T-helper 1 cell (primary cell): ENCODE results near the gene DYNLT4.
A peak's percentile ranks its signal among the peaks of the same experiment; 100 is the strongest.
"Not testable (repeated sequence)": the region's sequence is repeated elsewhere in the genome, so short reads cannot be mapped to it uniquely, and the experiment has no call there.

Experiments used
- DNase-seq, 5 donors: peaks; one replicate each; pipeline ENCODE4 v3.0.0-alpha.2; 2012 to 2020

DYNLT4 gene

DNA sequence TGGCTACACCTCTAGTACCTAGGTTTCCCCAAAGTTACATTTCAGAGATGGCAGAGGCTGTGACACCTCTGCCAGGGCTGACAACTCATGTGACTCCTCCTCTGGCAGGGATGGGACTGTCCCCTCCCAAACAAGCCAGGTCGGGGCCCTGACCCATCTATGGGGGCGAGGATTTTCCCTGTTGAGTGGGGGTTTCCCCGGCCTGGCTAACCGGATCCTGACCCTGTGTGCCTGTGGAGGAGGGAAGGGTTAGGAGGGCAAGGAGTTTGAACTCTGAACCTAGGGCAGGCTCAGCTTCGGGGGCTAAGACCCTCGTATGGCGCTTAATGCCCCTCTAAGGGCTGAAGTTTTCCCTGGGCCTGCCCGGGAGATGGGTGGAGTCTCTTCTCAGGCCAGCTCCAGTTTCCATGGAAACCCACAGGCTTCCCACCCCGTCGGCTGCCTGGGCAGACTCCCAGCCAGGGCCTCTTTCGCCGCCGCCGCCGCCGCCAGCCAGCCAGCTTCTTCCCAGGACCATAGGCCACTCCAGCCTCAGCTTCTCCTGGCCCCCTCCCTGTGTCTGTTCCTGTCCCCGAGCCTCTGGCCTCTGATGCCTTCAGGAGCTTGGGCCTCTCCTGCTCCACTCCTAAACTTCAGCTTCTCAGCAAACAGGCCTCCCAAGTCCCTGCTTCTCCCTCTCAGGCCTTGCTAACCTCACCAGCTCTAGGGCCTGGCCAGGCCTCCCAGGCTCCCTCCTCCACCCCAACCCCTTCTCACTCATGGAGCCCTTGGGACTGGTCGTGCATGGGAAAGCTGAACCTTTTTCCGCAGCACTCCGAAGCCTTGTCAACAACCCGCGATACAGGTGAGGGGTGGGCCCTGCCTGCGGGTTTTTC lies 1.1 kb upstream of the DYNLT4 start, which contains the start of gene BTBD19:
TSS of gene BTBD19 (plus strand) at position 461 of the 875 bp plus-strand sequence. CDS start at position 759, 298 bp downstream.
- DNase-seq, result peak; percentile 48 to 68 (median 61)

DNA sequence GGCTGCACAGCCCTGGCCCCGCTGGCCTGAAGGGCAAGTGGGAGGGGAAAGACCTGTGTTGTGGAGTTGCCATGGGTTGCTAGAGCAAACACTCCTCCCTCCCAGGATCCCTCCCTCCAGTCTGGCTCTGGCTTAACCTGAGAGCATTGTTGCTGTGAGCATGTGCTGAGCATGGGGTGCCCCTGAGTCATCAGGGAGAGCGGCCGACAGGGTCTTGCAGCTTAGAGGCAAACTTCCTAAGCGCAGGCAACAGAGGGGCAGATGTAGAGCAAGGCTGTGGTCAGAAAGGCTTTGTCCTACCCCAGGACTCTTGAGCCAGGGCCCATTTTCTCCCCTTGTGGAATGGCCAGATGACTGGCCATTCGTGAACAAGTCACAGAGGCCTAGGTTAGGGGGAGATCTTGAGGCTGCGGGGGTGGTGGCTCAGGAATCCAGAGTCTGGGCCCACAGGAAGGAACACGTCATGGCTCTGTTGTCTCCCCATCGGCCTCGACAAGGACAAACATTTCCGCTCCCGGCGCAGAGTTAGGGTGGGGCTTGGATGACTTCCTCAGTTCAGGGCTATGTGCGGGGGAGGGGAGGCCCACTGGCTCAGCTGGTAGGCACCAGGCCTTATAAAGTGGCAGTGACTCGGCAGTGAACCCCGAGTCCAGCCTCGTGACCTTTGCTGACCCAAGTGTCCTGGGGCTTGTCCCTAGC lies 362 bp upstream of the DYNLT4 start:
- peak; percentile 85 to 94 (median 88) for DNase-seq

DNA sequence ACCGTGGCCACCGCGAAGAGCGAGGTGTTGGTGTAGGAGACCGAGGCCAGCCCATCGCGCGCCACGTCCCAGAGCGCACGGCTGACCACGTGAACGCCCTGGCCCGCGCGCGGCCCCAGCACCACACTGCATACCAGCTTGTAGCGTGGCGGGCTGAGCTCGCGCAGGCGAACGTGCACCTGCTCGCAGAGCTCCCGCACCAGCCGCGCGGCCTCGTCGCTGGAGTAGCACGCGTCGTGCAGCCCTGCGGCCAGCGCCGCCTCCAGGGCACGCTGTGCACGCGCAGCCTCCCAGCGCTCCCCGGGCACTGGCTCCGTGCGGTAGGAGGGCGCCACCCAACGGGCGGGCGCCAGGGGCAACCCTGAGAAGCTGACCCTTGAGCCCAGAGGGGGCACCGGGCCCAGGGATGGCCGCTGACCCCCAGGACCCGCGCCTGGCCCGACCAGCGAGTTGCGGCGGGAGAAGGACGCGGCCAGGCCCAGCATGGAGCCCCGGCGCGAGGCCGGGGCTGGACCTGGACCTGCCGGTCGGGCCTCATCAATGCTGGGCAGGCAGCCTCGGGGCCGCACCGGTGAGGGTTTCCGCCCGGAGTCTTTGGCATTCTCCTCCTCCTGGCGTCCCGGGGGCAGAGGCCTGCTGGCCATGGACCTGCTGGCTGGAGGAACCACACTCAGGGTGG lies 987 bp downstream of the DYNLT4 start:
- DNase-seq, result peak in 2 of 5 donors; percentile 38 to 47

DNA sequence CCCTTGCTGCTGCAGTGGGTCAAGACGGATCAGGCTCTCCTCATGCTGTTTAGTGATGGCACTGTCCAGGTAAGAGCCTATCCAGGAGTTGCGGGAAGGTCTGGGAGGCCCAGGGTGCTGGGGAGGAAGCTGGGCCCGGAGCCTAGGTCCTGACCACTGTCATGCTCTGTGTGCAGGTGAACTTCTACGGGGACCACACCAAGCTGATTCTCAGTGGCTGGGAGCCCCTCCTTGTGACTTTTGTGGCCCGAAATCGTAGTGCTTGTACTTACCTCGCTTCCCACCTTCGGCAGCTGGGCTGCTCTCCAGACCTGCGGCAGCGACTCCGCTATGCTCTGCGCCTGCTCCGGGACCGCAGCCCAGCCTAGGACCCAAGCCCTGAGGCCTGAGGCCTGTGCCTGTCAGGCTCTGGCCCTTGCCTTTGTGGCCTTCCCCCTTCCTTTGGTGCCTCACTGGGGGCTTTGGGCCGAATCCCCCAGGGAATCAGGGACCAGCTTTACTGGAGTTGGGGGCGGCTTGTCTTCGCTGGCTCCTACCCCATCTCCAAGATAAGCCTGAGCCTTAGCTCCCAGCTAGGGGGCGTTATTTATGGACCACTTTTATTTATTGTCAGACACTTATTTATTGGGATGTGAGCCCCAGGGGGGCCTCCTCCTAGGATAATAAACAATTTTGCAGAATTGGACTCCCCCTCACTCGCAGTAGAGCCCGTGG lies 1.7 kb downstream of the DYNLT4 start:
- peak in 1 of 5 donors; percentile 21 for DNase-seq

DNA sequence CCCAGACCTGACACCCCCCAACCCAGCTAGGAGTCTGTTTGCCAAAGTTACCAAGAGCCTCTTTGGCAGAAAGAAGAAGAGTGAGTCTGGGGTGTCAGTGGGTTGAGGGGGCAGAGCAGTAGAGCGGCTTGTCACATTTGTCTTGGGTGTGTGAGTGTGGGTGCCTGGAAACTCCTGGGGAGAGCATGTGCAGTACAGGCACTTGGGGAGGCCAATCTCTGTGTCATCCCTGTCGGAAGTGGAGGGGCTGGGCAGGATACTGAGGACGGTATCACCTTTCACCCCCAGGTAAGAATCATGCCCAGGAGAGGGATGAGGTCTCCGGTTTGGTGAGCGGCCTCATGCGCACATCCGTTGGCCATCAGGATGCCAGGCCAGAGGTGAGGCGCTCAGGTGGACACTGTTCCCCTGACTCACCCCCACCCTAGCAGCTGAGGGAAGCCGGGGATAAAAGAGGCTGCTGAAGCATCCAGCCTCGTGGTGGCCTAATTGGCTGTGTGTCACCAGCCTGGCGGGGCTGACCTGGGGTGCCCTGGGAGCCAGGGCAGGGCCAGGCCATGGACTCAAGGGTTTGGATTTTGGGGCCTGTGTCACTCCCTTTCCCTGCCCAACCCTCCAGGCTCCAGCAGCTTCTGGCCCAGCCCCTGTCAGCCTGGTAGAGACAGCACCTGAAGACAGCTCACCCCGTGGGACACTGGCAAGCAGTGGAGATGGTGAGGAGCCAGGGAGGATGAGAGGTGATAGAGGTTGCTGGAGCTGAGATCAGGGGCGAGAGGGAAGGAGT lies 3.6 kb downstream of the DYNLT4 start:
- DNase-seq, result no peak

DNA sequence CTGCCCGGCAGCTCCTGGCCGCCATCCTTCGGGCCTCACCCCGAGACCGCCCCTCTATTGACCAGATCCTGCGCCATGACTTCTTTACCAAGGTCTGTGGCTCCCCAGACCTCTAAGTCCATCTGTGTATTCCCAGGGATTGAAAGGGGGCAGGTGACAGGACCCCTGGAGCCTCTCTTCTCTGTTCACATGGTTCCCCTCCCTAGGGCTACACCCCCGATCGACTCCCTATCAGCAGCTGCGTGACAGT lies 4.2 kb downstream of the DYNLT4 start:
- no peak for DNase-seq

DNA sequence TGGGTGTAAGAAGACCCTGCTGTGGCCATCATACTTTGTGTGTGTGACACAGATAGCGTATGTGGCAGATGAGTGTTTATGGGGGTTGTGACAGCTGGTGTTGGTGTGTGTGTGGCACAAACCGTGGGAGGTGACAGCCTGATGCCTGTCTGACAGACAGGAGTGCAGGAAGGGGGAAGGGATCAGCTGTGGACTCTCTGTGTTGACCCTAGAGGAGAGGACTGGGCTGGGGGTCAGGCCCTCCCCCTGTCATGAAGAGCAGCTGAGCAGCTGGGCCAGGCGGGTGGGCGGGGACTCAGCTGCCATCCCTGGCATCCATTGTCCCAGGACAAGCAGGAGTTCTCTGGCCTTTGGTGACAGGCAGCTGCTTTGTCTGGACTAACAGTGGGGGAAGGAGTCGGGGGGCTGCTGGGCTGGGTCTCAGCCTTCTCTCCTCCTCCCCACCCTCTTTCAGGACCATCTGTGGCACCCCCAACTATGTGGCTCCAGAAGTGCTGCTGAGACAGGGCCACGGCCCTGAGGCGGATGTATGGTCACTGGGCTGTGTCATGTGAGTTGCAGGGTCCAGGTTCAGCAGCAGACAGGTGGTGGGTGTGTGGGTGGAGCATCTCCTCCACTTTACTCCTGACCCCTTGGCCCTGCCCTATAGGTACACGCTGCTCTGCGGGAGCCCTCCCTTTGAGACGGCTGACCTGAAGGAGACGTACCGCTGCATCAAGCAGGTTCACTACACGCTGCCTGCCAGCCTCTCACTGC lies 4.7 kb downstream of the DYNLT4 start:
- DNase-seq, result no peak

DNA sequence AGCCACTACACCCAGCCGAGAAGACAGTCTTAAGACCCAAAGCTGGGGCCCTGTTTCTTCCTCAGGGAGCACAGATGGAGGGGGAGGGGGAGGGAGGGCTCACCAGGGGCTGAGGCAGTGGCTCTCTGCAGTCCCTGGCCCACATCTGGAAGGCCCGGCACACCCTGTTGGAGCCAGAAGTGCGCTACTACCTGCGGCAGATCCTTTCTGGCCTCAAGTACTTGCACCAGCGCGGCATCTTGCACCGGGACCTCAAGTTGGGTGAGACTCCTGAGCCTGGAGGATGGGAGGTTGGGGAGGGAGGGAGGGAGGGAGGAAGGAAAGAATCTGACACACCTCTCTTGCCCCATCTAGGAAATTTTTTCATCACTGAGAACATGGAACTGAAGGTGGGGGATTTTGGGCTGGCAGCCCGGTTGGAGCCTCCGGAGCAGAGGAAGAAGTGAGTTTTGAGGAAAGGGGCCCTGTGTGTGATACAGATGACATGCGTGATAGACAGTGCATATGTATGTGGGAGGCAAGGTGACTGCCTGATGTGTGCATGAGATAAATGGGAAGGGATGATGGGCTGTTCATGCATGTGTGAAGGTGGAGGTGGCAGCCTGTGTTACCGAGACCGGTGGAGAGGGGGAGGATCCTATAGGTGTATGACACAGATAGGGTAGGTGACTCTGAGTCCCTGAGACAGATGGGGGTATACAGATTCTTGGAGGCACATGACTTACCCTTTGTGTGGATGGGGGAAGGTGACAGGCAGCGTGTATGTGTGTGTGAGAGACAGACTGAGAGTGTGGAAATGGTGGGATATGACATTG lies 5.5 kb downstream of the DYNLT4 start:
- DNase-seq, result peak in 1 of 5 donors; percentile 42

DNA sequence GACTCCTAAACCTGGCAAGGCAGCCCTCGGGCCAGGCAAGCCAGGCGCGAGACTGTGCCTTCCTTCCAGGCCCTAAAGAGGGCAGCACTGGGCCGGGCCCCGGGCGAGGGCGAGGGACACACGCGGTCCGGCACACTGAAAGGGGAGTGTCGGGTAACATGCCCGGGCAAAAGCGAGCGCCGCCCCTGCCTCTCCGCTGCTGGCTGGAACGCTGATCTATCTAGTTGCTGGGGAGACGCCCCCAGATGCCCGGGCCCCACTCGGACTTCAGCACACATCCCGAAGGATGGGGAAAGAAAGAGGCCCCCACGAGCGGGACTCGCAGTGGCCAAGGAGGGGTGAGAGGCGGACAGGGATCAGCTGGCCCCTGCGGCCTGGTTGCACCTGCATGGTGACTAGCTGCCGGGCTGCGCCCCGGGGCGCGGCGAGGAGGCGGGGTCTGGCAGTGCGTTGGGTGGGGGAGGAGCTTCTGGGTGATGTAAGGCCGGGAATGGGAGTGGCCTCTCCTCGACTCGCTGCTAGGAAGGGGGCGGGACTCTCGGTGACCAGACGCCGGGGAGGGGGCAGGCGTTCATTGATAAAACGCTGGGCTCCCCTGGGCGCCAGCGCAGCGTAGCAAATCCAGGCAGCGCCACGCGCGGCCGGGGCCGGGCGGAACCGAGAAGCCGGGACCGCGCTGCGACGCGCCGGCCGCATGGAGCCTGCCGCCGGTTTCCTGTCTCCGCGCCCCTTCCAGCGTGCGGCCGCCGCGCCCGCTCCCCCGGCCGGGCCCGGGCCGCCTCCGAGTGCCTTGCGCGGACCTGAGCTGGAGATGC lies 7.2 kb downstream of the DYNLT4 start, which contains the start of gene PLK3:
TSS of gene PLK3 (plus strand) at position 608 of the 815 bp plus-strand sequence. CDS start at position 695, 87 bp downstream.
- DNase-seq, result peak; percentile 98 to 99 (median 99)

DNA sequence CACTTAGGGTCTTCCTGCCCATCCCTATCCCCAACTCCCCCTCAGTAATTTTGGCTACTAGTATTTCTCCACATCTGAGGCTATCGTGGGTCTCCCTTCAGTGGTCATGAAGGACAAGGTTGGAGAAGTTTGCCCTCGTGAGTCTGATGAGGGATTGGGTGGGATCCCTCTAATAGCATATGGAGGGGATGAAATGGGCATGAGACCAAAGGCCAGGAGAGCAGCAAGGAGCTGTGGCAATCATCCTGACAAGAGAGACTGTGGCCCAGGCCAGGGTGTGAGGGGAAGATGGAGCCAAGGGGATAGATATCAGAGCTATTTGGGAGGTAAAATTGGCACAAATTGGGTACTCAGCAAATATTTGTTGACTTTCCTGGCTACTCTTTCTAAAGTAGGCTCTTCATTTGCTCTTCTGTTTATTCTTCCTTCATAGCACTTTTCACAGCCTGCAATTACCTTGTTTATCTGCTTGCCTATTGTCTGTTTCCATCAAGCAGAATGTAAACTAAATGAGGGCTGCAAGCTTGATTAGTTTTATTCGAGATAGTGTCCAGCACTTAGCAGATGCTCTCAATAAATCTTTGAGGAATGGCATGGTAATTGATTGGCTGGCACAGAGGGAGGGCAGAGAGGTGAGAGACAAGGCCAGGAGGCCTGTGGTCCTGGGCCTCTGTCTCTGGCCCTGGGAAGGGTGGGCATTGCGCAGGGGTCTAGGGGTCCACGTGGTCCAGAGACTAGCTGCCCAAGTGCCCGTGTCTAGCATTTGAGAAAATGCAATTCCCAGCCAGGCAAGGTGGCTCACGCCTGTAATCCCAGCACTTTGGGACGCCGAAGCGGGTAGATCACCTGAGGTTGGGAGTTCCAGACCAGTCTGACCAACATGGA lies 8.4 kb downstream of the DYNLT4 start:
- DNase-seq, result no peak

DNA sequence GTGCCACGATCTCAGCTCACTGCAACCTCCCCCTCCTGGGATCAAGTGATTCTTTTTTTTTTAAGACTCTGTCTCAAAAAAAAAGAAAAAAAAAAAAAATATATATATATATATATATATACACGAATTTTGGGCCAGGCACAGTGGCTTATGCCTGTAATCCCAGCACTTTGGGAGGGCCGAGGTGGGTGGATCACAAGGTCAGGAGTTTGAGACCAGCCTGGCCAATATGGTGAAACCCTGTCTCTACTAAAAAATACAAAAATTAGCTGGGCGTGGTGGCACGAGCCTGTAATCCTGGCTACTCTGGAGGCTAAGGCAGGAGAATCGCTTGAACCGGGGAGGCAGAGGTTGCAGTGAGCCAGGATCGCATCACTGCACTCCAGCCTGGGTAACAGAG lies 9.3 kb downstream of the DYNLT4 start:
- DNase-seq, result not testable (repeated sequence)

DNA sequence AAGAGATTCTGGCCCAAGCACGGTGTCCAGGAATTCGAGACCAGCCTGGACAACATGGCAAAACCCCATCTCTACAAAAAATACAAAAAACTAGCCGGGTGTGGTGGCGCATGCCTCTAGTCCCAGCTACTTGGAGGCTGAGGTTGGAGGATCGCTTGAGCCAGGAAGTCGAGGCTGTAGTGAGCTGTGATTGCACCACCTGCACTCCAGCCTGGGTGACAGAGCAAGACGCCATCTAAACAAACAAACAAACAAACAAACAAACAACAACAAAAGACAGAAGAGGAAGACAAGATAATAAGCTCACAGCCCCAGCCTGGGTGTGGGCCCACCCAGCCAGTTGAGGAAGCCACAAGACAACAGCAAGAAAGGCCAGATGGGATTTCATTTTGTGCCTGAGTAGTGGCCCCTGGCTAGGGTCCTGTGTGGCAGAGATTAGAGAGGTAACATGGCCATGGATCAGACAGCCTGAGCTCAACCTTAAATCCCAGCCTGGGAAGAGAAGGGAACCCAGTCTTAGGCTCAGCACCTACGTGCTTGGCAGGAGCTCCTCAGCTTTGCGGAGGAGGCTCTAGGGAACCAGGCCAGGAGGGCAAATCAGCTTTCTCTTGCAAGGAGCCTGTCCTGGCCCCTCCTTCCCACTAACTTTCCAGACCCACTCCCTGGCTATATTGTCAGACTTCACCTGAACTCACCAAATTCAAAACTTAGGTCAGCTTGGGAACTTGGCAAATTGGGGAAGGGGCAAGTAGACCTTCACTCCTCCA lies 14.2 kb downstream of the DYNLT4 start:
- peak in 1 of 5 donors; percentile 1 for DNase-seq

DNA sequence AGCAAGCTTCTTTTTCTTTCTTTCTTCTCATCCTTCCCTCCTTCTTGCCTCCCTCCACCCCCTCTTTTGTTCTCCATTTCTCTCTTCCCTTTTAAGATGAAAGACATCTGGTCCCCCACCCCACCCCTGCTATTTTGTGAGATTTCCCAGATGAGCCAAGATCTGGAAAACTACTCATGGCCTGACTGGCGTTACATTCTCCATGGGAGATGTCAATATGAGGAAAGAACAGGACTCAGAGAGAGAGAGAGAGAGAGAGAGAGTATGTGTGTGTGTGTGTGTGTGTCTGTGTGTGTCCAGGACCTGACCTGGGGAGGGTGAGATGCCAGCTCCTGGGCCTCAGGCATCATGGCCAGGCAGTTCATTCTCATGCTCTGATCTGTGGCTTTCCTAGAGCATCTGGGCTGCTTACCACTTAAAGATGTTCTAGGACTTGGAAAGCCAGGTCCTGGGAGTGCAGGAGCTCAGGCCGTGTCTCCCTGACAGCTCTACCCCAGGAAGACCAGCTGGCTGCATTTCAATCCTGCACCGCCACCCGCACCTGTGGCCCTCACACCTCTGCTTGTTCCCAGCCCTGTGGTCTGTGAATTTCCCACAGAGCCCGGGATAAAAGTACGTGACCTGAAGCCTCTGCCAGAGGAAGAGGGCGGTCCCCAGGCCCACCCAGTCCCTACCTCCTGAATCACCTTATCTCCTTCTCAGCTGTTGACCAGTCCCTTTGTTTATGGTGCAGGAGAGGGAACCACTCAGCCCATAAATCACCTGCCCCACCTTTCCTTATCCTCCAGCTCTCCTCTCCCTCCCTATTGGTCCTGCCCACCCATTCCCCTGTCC lies 16.0 kb downstream of the DYNLT4 start:
- DNase-seq, result no peak

DNA sequence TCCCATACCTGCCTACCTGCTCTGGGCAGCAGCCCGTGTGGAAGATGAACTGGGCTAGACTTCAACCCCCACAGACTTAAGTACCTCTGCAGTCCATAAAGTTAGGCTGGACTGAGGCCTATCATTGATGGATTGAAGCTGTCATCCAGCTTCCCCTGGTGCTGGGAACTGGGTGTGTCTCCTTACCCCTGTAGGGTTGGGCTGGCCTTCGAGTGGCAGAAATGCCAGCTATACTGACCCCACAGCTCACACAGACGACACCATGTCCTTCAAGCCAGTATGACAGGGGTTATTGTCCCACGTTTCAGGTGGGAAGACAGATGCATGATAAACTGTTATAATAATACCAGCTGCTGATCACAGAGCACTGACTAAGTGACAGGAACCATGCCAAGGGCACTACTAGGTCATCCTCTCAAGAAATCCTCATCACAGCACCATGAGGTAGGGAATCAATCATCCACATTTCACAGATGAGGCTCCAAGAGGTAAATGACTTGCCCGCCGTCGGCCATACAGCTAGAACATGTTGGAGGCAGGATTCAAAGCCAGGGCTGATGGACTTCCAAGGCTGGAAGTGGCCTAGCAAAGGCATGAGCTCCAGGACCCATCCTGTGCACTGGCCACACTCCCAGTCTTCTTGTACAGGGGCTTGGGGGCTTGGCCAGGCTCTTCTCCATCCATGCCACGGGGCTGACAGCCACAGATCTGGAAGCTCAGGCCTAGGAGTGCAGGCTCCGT lies 18.9 kb downstream of the DYNLT4 start, which contains the start of gene BEST4:
TSS of gene BEST4 (minus strand) at position 51 of the 741 bp plus-strand sequence. CDS start 465 bp downstream, outside the sequence.
- DNase-seq, result no peak

DNA sequence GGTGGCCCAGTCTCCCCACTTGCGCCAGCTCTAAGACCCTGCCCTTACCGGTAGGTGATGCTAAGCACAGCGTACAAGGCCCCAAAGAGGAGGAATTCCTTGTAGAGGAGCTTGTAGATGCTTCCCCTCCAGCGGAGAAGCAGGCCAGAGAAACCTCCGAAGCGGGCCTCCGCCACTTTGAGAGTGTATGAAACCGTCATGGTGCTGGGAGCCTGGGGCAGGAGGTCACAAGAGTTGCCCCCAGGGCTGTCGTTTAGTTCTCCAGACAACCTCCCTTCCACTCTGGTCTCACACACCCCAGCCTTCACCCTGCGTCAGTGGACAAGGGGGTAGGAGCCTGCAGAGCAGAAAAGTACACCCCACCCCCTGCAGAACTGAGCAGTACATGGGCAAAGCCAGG lies 19.6 kb downstream of the DYNLT4 start:
- no peak for DNase-seq
